SU-DHL-6 (cell line): ENCODE data around the gene SPTBN1.

Experiments
- H2AFZ ChIP-seq: fragments of 200-600 bp; sonication (generic); 2 replicates; pipeline ENCODE4 v1.6.1; 2014; ENCODE audit warnings: low read depth, mild to moderate bottlenecking, moderate library complexity, mixed read lengths, antibody characterized with exemption, low read length; ENCODE audit not compliant: severe bottlenecking
- H3F3A ChIP-seq: fragments of 200-600 bp; shearing (Covaris generic); 2 replicates; pipeline ENCODE4 v1.6.0; 2016; ENCODE audit warnings: antibody characterized with exemption, mild to moderate bottlenecking; ENCODE audit not compliant: insufficient read depth
- H3K27ac ChIP-seq: fragments of 200-600 bp; sonication (generic); 2 replicates; pipeline ENCODE4 v1.5.1; 2016; ENCODE audit warnings: low read depth, mild to moderate bottlenecking, low read length, moderate library complexity, mixed read lengths
- H3K27me3 ChIP-seq: fragments of 200-600 bp; sonication (generic), shearing (Covaris generic); 2 replicates; pipeline ENCODE4 v1.6.0; 2014; ENCODE audit warnings: mild to moderate bottlenecking, low read length
- H3K36me3 ChIP-seq: fragments of 200-600 bp; sonication (generic); 2 replicates; pipeline ENCODE4 v1.6.1; 2014; ENCODE audit warnings: mild to moderate bottlenecking, low read length, mixed read lengths
- H3K4me2 ChIP-seq: fragments of 300-600, 200-600 bp; shearing (Covaris generic), sonication (generic); 2 replicates; pipeline ENCODE4 v1.6.0; 2014; ENCODE audit warnings: low read length, low read depth, mild to moderate bottlenecking; ENCODE audit not compliant: poor library complexity, severe bottlenecking
- H3K4me3 ChIP-seq: fragments of 200-600 bp; sonication (generic); 2 replicates; pipeline ENCODE4 v1.5.1; 2014; ENCODE audit warnings: antibody characterized with exemption, low read length, mild to moderate bottlenecking, mixed read lengths; ENCODE audit not compliant: insufficient read depth, poor library complexity, severe bottlenecking
- H3K79me2 ChIP-seq: fragments of 200-600 bp; sonication (generic); 2 replicates; pipeline ENCODE4 v1.6.1; 2014; ENCODE audit warnings: mild to moderate bottlenecking, low read length, moderate library complexity; ENCODE audit not compliant: insufficient read depth
- H3K9ac ChIP-seq: fragments of 200-600 bp; sonication (generic); 2 replicates; pipeline ENCODE4 v1.7.0; 2014; ENCODE audit warnings: mild to moderate bottlenecking, low read length
- H3K9me2 ChIP-seq: fragments of 200-600 bp; sonication (generic); replicated peaks from 2 replicates; pipeline ENCODE4 v1.6.1; 2014; ENCODE audit warnings: low read length; ENCODE audit not compliant: insufficient read depth
- H3K9me3 ChIP-seq: fragments of 200-600 bp; sonication (generic); 2 replicates; pipeline ENCODE4 v1.6.1; 2014; ENCODE audit warnings: low read length, mixed read lengths; ENCODE audit not compliant: insufficient read depth
- H4K20me1 ChIP-seq: fragments of 200-600 bp; sonication (generic); 2 replicates; pipeline ENCODE4 v1.6.1; 2014; ENCODE audit warnings: low read depth, mild to moderate bottlenecking, antibody characterized with exemption, low read length, moderate library complexity, mixed read lengths
- CTCF ChIP-seq: fragments of 200-600 bp; sonication (generic); IDR thresholded peaks from one replicate; pipeline ENCODE4 v1.5.1; 2017; ENCODE audit warnings: antibody characterized with exemption, mild to moderate bottlenecking, low read length, moderate library complexity; ENCODE audit not compliant: insufficient read depth, poor library complexity, severe bottlenecking
- EZH2phosphoT487 ChIP-seq: fragments of 200-600 bp; sonication (generic), shearing (Covaris generic); conservative IDR thresholded peaks from 2 replicates; pipeline ENCODE4 v1.6.1; 2018; ENCODE audit warnings: mild to moderate bottlenecking, antibody characterized with exemption, low read length, moderate library complexity, mixed read lengths

Gene SPTBN1

GRCh38 chr2:54628957-54629356 lies 172.8 kb downstream of the SPTBN1 start:
- Histone ChIP-seq H3K9me2 (no peaks in the 10 kb centered on the region), H3K27ac (no peak overlapping the region), H3K4me3 (no peak overlapping the region), H3F3A (no peaks in the 10 kb centered on the region), H2AFZ (no peak overlapping the region), H3K27me3 (no peaks in the 10 kb centered on the region), H3K36me3 (no peaks in the 10 kb centered on the region), H3K9ac (no peak overlapping the region), H3K4me2 (no peak overlapping the region), H4K20me1 (no peaks in the 10 kb centered on the region), H3K79me2 (no peaks in the 10 kb centered on the region), H3K9me3 (no peaks in the 10 kb centered on the region)
- TF ChIP-seq EZH2phosphoT487: no peak
- TF ChIP-seq CTCF: no peak

GRCh38 chr2:54629390-54629789 lies 173.3 kb downstream of the SPTBN1 start:
- Histone ChIP-seq H2AFZ (no peak overlapping the region), H3K27me3 (no peaks in the 10 kb centered on the region), H3K9me3 (no peaks in the 10 kb centered on the region), H3K4me3 (no peak overlapping the region), H3K9me2 (no peaks in the 10 kb centered on the region), H4K20me1 (no peaks in the 10 kb centered on the region), H3K27ac (no peak overlapping the region), H3K4me2 (no peak overlapping the region), H3K79me2 (no peaks in the 10 kb centered on the region), H3K36me3 (no peaks in the 10 kb centered on the region), H3F3A (no peaks in the 10 kb centered on the region), H3K9ac (no peak overlapping the region)
- TF ChIP-seq CTCF: no peak
- TF ChIP-seq EZH2phosphoT487: no peak

- TF ChIP-seq CTCF: no peak
- TF ChIP-seq EZH2phosphoT487: no peak
- H3K79me2 ChIP-seq: no peaks in the 10 kb centered on the region
- no peak overlapping the region for H3K27ac ChIP-seq
- no peak overlapping the region for H2AFZ ChIP-seq
- H3F3A ChIP-seq: no peaks in the 10 kb centered on the region
- H4K20me1 ChIP-seq: no peaks in the 10 kb centered on the region
- H3K27me3 ChIP-seq: no peaks in the 10 kb centered on the region
- no peaks in the 10 kb centered on the region for H3K36me3 ChIP-seq
- H3K4me3 ChIP-seq: no peak overlapping the region
- H3K9ac ChIP-seq: no peak overlapping the region
- H3K9me2 ChIP-seq: no peaks in the 10 kb centered on the region
- no peak overlapping the region for H3K4me2 ChIP-seq
- no peaks in the 10 kb centered on the region for H3K9me3 ChIP-seq
Observed at GRCh38 chr2:54629914-54630857, 174.1 kb downstream of the SPTBN1 start.
